GM19035 (cell line): ENCODE results near the gene MCTP2.

ENCODE experiments used
- ATAC-seq: cut with Tn5 transposase; IDR thresholded peaks from one replicate; pipeline ENCODE4 v1.9.1; 2021; ENCODE audit not compliant: unreplicated experiment

Gene MCTP2

DNA sequence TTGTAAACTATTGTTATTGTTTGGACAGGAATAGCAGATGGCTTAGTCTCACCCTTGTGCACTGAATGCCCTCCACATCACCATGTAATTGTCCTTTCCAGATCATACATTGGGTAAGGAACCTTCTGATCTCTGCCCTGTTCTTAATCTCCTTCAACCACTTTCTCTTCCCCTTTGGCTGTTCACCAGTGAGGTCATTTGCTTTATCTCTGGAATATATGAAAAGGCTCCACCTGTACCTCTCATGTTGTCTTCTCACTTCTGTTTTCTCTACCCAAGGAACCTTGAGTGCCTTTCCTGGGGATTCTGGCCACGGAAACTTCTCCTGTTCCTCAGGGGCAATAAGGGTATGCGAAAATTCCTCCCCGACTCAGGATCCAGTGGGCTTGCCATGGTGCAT is 28.5 kb downstream of the MCTP2 start:
- ATAC-seq = no peak

DNA sequence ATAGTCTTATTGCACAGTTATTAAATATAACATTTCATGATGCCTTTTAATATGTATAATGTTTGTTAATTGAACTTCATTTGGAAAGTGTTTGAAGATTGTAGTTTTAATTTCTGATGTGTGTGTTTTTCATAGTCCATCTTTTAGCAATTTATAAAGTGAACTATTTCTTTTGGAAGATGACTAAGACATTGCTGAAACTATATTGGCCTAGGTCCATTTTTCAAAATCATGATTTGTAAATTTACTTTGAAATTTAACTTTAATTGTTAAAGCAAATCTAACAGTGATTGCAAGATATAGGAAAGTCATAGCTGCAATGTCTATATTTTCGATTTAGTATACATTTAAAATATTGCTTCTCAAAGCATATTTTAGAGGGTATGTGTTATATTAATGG is 30.8 kb downstream of the MCTP2 start:
- no peak for ATAC-seq

DNA sequence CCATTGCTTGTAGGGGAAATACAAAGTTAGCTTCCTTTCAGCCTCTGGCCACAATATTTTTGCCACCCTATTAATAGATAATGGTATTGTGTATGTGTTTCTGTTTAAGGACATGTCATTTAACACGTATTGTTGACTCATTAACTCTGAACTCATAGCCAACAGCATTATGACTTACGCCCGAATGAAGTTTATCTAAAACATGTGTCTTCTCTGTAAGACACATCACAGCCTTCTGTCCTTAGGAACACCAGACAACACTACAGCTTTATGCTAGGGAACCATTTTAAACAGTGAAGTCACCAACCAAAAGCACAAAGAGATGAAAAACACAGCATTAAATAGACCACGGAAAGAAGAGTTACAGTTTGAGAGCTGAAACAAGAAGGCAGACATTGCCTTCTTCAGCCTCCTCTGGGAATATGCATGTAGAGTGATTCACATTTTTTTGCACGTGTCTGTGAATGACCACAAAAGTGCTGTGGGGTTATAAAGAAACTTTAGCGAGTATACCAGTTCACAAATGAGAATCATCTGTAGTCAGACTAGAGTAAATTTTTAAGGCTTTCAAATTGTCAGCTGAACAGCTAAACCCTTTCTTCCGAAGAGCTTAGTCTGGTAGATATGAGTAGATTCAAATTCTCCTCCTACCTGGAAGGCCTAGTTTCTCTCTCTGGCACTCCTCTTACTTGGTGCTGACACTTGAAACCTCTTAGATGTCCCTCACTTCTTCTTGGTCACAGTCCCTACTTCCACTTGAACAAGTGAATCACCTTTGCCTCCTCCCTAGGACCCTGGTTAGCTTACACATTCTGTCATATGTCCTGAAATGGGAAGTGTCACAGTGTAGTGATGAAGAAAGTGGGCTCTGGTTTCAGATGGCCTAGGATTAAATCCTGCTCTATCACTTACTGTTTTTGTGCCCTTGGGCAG is 32.2 kb downstream of the MCTP2 start:
- peak; percentile 68 for ATAC-seq

DNA sequence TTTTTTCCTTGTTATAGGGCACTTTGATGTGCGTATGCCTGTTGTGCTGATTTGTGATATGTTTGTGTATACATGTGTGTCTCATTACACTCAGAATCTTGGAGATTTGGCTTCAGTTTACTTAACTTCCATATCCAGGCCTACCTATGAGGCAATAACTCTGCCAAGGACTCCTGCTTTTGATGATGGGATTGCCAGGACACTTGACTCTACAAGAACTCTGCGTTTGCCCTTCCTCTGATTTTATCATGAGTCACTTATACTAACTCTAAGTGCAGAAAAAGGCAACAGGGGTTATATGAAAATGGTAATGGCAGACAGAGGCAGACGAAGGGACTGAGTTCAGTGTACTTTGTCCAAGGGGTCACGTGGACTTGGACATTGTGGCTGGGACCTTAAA is 33.6 kb downstream of the MCTP2 start:
- no peak for ATAC-seq

DNA sequence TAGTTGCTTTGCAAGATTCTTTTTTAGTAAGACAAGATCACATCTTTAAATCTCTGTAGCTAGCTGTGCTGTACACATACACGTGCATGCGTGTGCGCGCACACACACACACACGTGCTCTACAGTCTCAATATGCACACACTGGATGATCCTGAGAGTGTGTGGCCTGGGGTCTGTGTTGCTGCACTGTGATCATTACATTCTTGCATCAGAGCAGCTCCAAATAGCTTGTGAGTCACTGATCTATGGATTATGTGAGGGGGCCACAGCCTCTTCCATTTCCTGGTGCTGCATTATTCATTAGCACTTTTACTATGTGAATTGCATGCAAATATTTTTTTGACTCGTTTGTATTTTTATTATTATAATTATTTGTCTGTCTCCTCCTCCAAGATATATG is 34.6 kb downstream of the MCTP2 start:
- no peak for ATAC-seq

DNA sequence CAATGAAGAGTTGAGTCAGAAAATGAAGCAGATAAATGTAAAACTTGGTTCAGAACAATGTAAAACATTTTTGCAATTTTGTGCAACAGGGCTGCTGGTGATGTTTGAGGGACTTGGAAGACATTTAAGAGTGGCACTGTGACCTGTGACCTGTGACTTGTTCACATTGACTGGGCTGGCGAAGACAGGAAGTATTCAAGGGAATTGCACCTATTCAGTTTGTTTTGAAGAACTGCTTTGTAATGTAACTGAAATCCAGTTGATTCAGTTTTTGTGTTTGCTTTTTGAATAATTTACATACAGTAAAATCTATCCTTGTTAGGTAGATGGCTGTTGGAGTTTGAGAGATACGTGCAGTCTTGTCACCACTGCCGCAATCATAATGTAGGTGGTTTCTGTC is 35.4 kb downstream of the MCTP2 start:
- no peak for ATAC-seq

DNA sequence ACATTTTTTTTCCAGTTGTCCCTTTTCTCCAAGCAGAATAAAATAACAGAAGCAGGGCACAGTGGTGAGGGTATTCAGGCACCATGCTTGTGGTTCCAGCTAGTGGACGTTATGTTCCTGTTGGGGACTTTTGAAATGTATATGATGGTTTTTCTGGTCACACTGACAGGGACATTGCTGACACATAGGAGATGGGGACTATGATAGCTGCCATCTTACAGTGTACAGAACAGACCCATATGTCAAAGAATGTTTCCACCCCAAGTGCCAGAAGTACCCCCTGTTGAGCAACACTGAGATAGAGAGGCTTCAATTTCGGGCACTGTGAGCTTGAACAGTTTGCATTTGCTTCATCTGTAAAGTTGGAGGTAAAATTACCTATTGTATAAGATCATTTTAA is 38.6 kb downstream of the MCTP2 start:
- no peak for ATAC-seq

DNA sequence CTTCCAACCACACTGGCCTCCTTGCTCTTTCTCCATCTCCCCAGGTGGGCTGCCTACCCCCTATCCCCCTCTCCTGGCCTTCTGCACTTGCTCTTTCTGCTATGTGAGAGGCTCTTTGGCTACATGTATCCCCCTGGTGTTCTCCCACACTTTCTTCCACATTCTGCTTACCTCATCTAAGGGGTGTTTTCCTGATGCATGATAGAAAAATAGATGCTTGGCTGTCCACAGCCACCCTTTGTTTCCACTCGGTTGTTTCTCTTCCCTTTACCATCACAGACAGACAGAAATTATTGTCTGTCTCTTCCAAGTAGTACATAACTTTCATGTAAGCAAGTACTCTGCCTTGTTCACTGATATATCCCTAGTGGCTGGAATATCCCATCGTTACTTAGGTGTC is 39.2 kb downstream of the MCTP2 start:
- no peak for ATAC-seq

DNA sequence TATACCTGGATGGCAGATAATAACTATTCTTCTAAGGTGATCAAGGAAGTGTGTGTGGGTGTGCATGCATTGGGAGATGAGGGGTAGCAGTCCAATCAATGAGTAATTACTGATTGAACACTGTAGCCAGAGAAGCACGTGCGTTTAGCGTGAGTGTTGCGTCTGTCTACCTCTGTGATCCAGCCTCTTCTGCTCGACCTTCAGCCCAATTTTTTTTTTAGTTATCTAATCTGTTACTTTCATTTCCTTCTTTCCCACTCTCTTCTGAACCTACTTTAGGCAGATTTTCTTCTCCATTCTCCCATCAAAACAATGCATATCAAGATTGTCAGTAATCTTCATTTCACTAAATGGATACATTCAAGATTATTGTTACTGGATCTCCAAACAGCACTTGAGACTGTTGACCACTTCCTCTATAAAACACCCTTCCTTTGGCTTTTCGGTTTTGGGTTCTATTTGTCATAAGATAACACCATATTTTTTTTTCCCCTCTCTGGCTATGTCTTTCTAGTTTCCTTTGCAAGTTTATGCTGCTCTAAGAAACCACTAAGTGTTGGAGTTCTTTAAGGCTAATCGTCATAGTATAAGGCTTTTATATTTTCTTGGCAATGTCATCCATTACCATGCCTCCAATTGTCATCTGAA is 41.0 kb downstream of the MCTP2 start:
- ATAC-seq = peak; percentile 80

DNA sequence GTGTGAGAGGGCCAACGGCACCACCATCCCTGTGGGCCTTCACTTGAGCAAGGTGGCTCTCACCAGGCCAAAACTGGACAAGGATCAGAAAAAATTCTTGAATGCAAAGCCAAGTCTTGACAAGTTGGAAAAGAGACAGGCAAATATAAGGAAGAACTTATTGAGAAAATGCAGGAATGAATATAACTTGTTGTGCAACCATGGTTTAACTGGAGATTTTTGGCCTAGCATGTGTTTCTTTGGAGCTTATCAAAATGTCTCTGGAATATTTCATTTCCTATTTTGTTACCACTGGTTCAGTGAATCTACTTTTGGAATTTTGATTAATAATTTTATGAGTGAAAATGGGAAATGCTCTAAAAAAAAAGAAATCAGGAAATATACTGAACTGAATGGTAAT is 42.5 kb downstream of the MCTP2 start:
- no peak for ATAC-seq

DNA sequence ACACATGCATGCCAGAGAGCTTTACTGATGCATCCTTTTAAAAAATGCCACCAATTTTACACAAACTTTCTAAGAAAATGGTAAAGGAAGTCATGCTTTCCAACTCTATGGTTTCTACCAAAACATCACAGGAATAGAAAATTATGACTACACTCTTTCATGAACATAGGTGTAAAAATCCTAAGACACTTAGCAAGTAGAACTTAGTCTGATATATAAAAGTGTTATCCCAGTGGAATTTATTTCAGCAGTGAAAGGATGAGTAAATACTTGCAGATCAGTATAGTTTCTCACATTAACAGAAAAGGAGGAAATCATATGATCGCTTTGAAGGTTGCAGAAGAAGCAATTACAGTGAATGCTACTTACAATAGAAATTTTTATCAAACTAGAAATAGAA is 43.4 kb downstream of the MCTP2 start:
- ATAC-seq = no peak

DNA sequence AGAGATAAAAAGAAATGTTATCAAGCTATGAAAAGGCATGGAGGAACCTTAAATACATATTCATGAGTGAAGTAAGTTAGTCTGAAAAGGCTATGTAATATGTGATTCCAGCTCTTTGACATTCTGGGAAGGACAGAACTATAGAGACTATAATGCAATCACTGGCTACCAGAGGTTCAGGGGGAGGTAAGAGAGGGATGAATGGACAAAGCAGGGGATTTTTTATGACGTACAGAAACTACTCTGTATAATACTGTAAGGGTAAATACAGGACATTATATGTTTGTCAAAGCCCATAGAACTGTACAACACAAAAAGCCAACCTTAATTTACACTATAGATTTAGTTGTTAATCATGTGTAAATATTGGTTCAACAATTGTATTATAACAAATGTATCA is 46.1 kb downstream of the MCTP2 start:
- no peak for ATAC-seq

DNA sequence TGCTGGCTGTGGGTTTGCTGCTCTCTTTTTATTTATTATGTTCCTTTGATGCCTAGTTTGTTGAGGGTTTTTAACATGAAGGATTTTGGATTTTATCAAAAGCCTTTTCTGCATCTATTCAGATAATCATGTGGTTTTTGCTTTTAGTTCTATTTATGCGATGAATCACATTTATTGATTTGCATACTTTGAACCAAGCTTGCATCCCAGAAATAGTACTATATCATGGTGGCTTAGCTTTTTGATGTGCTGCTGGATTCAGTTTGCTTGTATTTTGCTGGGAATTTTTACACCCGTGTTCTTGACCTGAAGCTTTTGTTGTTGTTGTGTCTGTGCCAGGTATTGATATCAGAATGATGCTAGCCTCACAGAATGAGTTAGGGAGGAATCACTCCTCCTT is 48.4 kb downstream of the MCTP2 start:
- no peak for ATAC-seq

DNA sequence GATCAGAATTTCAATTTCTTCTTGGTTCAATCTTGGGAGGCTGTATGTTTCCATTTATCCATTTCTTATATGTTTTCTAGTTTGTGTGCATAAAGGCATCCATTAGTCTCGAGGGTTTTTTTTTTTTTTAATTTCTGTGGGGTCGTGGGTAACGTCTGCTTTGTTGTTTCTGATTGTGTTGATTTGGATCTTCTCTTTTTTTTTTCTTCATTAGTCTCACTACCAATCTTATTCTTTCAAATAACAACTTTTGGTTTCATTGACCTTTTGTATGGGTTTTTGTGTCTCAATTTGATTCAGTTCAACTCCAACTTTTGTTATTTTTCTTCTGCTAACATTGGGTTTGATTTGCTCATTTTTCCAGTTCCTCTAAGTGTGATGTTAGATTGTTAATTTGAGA is 48.9 kb downstream of the MCTP2 start:
- no peak for ATAC-seq

DNA sequence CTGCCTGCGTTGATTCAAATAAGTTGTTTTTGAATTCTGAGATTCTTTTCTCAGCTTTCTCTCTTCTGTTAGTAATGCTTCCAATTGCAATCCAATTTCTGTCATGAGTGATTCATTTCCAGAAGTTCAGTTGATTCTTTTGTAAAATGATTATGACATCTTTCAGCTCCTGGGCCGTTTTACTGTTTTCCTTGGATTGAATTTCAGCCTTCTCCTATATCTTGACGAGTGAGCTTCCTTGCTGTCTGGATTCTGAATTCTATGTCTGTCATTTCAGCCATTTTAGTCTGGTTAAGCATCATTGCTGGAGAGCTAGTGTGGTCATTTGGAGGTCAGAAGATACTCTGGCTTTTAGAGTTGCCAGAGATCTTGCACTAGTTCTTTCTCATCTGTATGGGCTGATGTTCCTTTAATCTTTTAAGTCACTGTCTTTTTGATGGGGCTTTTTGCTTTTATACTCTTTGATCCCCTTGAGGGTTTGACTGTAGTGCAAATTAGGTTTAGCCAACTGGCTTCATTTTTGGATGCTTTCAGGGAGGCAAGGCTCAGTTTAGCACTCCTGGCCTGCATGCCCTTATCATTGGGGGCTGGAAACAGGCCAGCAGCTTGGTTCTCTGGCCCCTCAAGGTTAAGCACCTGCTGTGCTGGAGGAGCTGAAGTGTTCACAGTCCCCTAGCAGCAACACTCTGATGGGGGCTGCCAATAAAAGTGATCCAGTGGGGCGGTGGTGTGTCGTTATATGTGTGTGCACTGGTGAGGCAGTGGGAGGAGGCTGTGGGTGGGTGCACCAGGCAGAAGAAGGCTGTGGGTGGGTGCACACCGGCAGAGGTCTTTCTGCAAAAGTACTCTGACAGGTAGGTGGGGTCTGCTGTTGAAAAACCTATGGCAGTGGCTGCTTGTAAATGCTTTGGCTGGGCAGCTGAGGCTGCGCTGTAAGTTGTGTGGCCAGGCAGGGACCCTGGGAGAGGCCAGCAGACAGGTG is 51.2 kb downstream of the MCTP2 start:
- no peak for ATAC-seq

DNA sequence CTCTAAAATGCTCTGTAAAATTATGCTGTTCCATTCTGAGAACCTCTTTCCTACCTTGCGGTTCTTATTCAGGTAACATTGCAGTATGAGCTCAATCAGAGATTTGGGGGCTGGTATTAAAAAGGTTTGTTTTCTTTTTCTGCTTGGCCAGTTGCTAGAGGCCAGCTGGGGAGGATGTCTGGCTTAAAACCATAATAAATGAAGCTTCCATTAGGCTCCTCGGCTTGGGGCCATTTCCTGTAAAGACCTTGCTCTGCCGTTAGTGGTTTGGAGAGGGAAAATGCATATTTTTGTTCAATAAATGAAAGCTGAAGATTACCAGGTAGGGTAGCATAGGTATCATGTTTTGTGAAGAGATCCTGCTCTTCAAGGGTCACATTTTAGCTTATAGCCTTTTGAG is 55.2 kb downstream of the MCTP2 start:
- ATAC-seq = no peak

DNA sequence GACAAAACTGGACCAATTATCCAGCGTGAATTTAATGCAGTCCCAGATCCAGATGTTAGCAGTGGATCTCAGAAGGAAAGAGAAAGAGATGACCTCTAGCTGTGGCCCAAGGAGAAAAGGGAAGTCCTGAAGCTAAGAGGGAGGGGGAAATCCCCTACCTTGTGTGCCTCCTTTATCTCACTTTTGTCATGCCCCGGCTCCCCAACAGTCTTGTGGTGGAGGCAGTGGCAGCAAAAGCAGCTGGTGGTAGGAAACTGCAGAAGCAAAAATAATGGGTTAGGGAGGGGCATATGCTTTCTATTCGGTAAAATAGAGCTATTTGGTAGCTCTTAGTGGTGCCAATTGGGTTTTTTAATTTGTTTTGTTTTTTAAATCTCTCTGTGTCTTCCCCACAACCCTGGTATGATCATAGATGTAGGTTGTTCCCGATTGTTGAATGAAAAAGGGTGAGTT is 56.5 kb downstream of the MCTP2 start:
- peak; percentile 100 for ATAC-seq

DNA sequence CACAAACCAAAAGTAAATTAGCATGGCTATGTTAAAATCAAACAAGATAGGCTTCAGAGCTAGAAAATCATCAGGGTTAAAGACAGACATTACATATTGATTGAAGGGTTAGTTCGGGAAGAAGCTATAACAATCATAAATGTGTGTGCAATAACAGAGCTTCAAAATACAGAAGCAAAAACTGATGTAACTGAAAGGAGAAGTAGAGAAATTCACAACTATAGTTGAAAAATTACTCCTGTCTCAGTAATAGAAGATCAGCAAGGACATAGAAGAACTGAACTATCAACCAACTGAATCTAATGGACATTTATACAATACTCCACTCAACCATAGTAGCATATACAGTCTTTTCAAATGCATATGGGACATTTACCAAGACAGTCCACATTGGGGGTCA is 59.4 kb downstream of the MCTP2 start:
- no peak for ATAC-seq

DNA sequence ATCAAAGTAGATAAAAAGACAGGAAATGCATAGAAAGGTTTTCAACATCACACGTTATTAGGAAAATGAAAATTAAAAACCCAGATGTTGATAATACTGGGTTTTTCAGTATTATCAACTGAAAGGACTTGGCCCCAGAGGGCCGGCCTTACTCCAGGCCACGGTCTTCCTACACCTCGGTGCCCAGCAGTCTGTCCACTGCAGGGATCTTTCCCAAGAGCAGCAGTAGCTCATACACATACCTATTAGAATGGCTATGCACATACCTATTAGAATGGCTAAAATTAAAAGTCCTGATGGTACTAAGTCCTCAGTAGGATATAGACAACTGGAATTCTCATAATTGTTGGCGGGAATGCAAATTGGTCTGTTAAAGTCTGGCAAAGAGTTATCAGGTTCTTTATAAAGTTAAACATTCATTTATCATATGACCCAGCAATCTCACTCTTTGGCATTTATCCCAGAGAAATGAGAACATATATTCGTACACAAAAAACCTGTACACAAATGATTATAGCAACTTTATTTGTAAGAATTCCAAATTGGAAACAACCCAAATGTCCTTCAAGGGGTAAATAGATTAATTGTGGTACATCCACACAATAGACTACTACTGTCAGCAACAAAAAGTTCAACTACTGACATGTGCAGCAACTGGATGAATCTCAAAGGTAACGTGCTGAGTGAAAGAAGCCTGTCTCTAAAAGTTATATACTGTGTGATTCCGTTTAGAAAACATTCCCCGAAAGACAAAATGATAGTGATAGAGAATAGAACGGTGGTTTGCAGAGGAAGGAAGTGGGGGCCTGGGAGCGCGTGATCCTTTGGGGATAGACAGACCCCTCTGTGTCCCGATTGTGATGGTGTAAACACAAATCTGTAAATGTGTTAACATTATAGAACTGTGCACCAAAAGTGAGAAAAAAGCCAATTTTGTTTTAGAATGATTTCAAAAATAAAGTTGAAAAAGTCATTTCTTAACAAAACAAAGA is 62.3 kb downstream of the MCTP2 start:
- no peak for ATAC-seq

DNA sequence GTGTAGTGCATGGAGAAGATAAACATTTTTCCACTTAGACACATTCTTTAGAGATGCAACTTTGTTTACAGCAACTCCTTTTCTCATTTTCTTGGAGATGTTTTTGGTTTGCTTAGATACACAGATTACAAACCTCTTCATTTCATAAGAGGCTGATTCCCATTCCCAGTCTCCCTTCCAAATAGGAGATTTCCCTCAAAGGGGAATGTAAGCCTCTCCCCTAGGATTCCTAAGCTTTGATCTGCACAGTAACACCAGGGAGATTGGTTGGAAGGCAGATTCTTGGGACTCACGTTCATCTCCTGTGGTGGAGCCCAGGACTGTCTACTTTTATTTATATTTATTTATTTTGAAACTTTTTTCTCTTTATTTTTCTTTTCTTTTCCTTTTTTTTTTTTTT is 63.2 kb downstream of the MCTP2 start:
- ATAC-seq = no peak
